Keratinocyte (primary cell): ENCODE measurements around the gene MAG. TPM values are rescaled to one million over a fixed set of nuclear protein-coding genes. Genes with fewer than 3 reads are reported as not detected.

Experiments used
- DNase-seq: peaks from one replicate; pipeline ENCODE4 v3.0.0-alpha.2; 2011; ENCODE audit warnings: low read depth, missing footprints, low spot score
- FAIRE-seq: peaks from 2 replicates; lab custom pipeline; 2011; peaks lifted over from hg19 to GRCh38; lab: Jason Lieb, UNC
- H2AFZ ChIP-seq: 2 replicates; pipeline ENCODE4 v1.6.0; 2012; ENCODE audit warnings: low read length, control low read depth, inconsistent platforms; ENCODE audit not compliant: control insufficient read depth
- H3K27ac ChIP-seq: 2 replicates; pipeline ENCODE4 v1.5.1; 2011; ENCODE audit warnings: low read length; ENCODE audit not compliant: control insufficient read depth, insufficient read depth
- H3K27me3 ChIP-seq: 3 replicates; pipeline ENCODE4 v1.6.0; 2011; ENCODE audit warnings: low read length; ENCODE audit not compliant: control insufficient read depth, insufficient read depth; ENCODE audit errors: extremely low read depth
- H3K36me3 ChIP-seq, 2 experiments: 2 replicates in 1 of 2; 3 replicates in 1 of 2; pipeline ENCODE4 v1.5.1; 2011; ENCODE audit warnings: low read length in 2 of 2, mild to moderate bottlenecking in 1 of 2; ENCODE audit not compliant: control insufficient read depth in 2 of 2, insufficient read depth in 2 of 2; ENCODE audit errors: extremely low read depth in 1 of 2
- H3K4me1 ChIP-seq: 3 replicates; pipeline ENCODE4 v1.5.1; 2011; ENCODE audit warnings: low read length; ENCODE audit not compliant: control insufficient read depth, insufficient read depth; ENCODE audit errors: extremely low read depth
- H3K4me2 ChIP-seq: 3 replicates; pipeline ENCODE4 v1.6.0; 2011; ENCODE audit warnings: low read depth, low read length; ENCODE audit not compliant: control insufficient read depth, insufficient read depth; ENCODE audit errors: extremely low read depth
- H3K4me3 ChIP-seq, 3 experiments: fragments of 200-600 bp in 1 of 3; sonication (generic) in 1 of 3; 2 replicates in 2 of 3; 3 replicates in 1 of 3; pipeline ENCODE4 v1.5.1; 2011 to 2016; ENCODE audit warnings: low read length in 3 of 3, mild to moderate bottlenecking in 3 of 3, control low read depth in 2 of 3, inconsistent platforms in 1 of 3, low read depth in 1 of 3, mixed read lengths in 1 of 3, mixed run types in 1 of 3, moderate library complexity in 1 of 3; ENCODE audit not compliant: control insufficient read depth in 2 of 3, insufficient read depth in 2 of 3; ENCODE audit errors: extremely low read depth in 1 of 3
- H3K79me2 ChIP-seq: 2 replicates; pipeline ENCODE4 v1.6.0; 2012; ENCODE audit warnings: low read length; ENCODE audit not compliant: control insufficient read depth, insufficient read depth
- H3K9ac ChIP-seq: 3 replicates; pipeline ENCODE4 v1.6.0; 2011; ENCODE audit warnings: low read length; ENCODE audit not compliant: control insufficient read depth, insufficient read depth; ENCODE audit errors: extremely low read depth
- H3K9me1 ChIP-seq: 3 replicates; pipeline ENCODE4 v1.6.0; 2011; ENCODE audit warnings: low read length; ENCODE audit not compliant: control insufficient read depth, insufficient read depth; ENCODE audit errors: extremely low read depth
- H3K9me3 ChIP-seq: 2 replicates; pipeline ENCODE4 v1.5.1; 2012; ENCODE audit warnings: low read depth, low read length; ENCODE audit not compliant: control insufficient read depth
- H4K20me1 ChIP-seq: 3 replicates; pipeline ENCODE4 v1.6.0; 2011; ENCODE audit warnings: low read length; ENCODE audit not compliant: control insufficient read depth, insufficient read depth; ENCODE audit errors: extremely low read depth
- CTCF ChIP-seq, 3 experiments: IDR thresholded peaks in 1 of 3; conservative IDR thresholded peaks in 1 of 3; optimal IDR thresholded peaks in 1 of 3; 2 replicates in 2 of 3; 3 replicates in 1 of 3; pipeline versions ENCODE3 to v1.5.1; 2011; ENCODE audit warnings: low read length in 3 of 3, mild to moderate bottlenecking in 3 of 3, moderate library complexity in 2 of 3, control low read depth in 1 of 3, inconsistent platforms in 1 of 3; ENCODE audit not compliant: insufficient read depth in 2 of 3; ENCODE audit errors: extremely low read depth in 1 of 3
- EZH2 ChIP-seq: IDR thresholded peaks from one replicate; pipeline ENCODE4 v1.6.1; 2012; ENCODE audit warnings: inconsistent platforms, mild to moderate bottlenecking, low read length, moderate library complexity
- dilution Hi-C: fragments of 300-500 bp; cut with MboI; formaldehyde crosslinking; loops from one replicate; pipeline ENCODE4 v1.7.0; 2020; ENCODE audit warnings: low sequenced_read_pairs; ENCODE audit not compliant: extremely low pct_ligation_motif_present
- polyA plus RNA-seq, 5 experiments: library from polyadenylated mRNA; depleted of rRNA in 3 of 5; stranded (reverse) in 3 of 5; stranded (forward) in 1 of 5; unstranded in 1 of 5; fragments of >200 nt; gene quantifications; 1 replicate in 1 of 5; 2 replicates in 3 of 5; 3 replicates in 1 of 5; pipeline versions ENCODE4 v1.2.1 to v1.2.3, GENCODE V29; 2011 to 2012; ENCODE audit warnings: missing spikeins in 2 of 5, low read depth in 1 of 5, low replicate concordance in 1 of 5

MAG gene
- polyA plus RNA-seq, 1 donor (not counting 4 experiments of a cell fraction or from before 2014, with no cell fraction given) = not detected

- dilution Hi-C loops = no loop called here
- TF ChIP-seq EZH2 = no peak
- no peak for TF ChIP-seq CTCF (optimal IDR thresholded peaks at IDR 0.05 in 1 of 3, IDR thresholded peaks at IDR 0.05 in 1 of 3, conservative IDR thresholded peaks at IDR 0.05 in 1 of 3; ENCODE audit: extremely low read depth in 1 of 3, insufficient read depth in 2 of 3, low read length in 3 of 3)
- Histone ChIP-seq H2AFZ (no peak overlapping the region), H3K36me3 (no peaks in the 10 kb centered on the region), H3K79me2 (no peaks in the 10 kb centered on the region), H3K4me1 (peaks cover 19% of the 10 kb centered on the region), H3K4me3 (no peak overlapping the region), H3K4me2 (no peak overlapping the region), H3K9ac (no peak overlapping the region), H3K27ac (no peak overlapping the region), H4K20me1 (no peaks in the 10 kb centered on the region), H3K9me3 (no peaks in the 10 kb centered on the region), H3K9me1 (no peaks in the 10 kb centered on the region), H3K27me3 (no peaks in the 10 kb centered on the region)
- DNase-seq = no peak
- no peak for FAIRE-seq
Observed at GRCh38 chr19:35315883-35316282, 23.9 kb downstream of the MAG start.

GRCh38 chr19:35316560-35316959, 24.6 kb downstream of the MAG start:
- Histone ChIP-seq H3K27ac (no peak overlapping the region), H4K20me1 (no peaks in the 10 kb centered on the region), H3K27me3 (no peaks in the 10 kb centered on the region), H3K4me3 (no peak overlapping the region), H3K9ac (no peak overlapping the region), H3K4me2 (no peak overlapping the region), H3K79me2 (no peaks in the 10 kb centered on the region), H3K9me1 (no peaks in the 10 kb centered on the region), H3K9me3 (no peaks in the 10 kb centered on the region), H3K36me3 (no peaks in the 10 kb centered on the region), H3K4me1 (peaks cover 19% of the 10 kb centered on the region), H2AFZ (no peak overlapping the region)
- TF ChIP-seq CTCF (optimal IDR thresholded peaks at IDR 0.05 in 1 of 3, IDR thresholded peaks at IDR 0.05 in 1 of 3, conservative IDR thresholded peaks at IDR 0.05 in 1 of 3; ENCODE audit: extremely low read depth in 1 of 3, insufficient read depth in 2 of 3, low read length in 3 of 3) = no peak
- DNase-seq (no peak), FAIRE-seq (no peak)
- dilution Hi-C loops = no loop called here
